HepG2 (cell line): ENCODE data around the gene SYT13. TPM values are rescaled to one million over a fixed set of nuclear protein-coding genes. Genes with fewer than 3 reads are reported as not detected.

Source experiments
- ATAC-seq: fragments of 200-7000 bp; cut with Tn5 transposase; 3 replicates; pipeline ENCODE4 v1.9.1; 2020; ENCODE audit warnings: mild to moderate bottlenecking, moderate library complexity
- BruUV-seq: library from RNA; stranded (reverse); fragments of 400-500 nt; replicated peaks from 2 replicates; lab custom pipeline; 2021; lab: Mats Ljungman, UMichigan
- CTCF ChIA-PET: fragments of 300-600 bp; formaldehyde crosslinking; extraction: SDS; loops from one replicate; lab custom pipeline; 2021; ENCODE audit warnings: low total read pairs, inconsistent platforms, low intra/inter-chr PET ratio; lab: Yijun Ruan, JAX
- POLR2A ChIA-PET: fragments of 350-600 bp; sonication (Branson Sonifier 250); formaldehyde crosslinking; loops from one replicate; lab custom pipeline; 2020; ENCODE audit warnings: antibody characterized with exemption, inconsistent platforms; lab: Yijun Ruan, JAX
- DNase-seq: peaks from one replicate; pipeline ENCODE4 v3.0.0-alpha.2; 2015; ENCODE audit warnings: low spot score
- FAIRE-seq: peaks from 3 replicates; lab custom pipeline; 2011; peaks lifted over from hg19 to GRCh38; lab: Jason Lieb, UNC
- H2AFZ ChIP-seq: one replicate; pipeline ENCODE4 v1.6.1; 2011; ENCODE audit warnings: low read length, inconsistent platforms
- H3K27ac ChIP-seq: fragments of 300-600 bp; 3 replicates; pipeline ENCODE4 v1.8.0; 2011; ENCODE audit warnings: mixed run types, mild to moderate bottlenecking, mixed read lengths, low read length, inconsistent platforms; ENCODE audit not compliant: insufficient read depth; ENCODE audit errors: extremely low read length
- H3K27me3 ChIP-seq, 2 experiments: fragments of 200-600 bp in 1 of 2; 2 replicates in 1 of 2; 3 replicates in 1 of 2; pipeline versions ENCODE4 v1.6.0 to v1.8.0; 2011; ENCODE audit warnings: low read length in 2 of 2, mild to moderate bottlenecking in 2 of 2, moderate library complexity in 2 of 2, inconsistent platforms in 1 of 2; ENCODE audit not compliant: insufficient read depth in 2 of 2, control insufficient read depth in 1 of 2
- H3K36me3 ChIP-seq, 2 experiments: fragments of 200-600 bp in 1 of 2; replicated peaks in 1 of 2; 2 replicates in 1 of 2; 3 replicates in 1 of 2; pipeline versions ENCODE4 v1.5.1 to v1.8.0; 2011; ENCODE audit warnings: low read length in 2 of 2, inconsistent platforms in 1 of 2; ENCODE audit not compliant: insufficient read depth in 2 of 2, control insufficient read depth in 1 of 2
- H3K4me1 ChIP-seq: 2 replicates; pipeline ENCODE4 v1.5.1; 2012; ENCODE audit warnings: low read length, inconsistent platforms; ENCODE audit not compliant: insufficient read depth
- H3K4me2 ChIP-seq: 2 replicates; pipeline ENCODE4 v1.6.0; 2011; ENCODE audit warnings: low read depth, low read length, inconsistent platforms
- H3K4me3 ChIP-seq, 3 experiments: fragments of 200-600 bp in 1 of 3; sonication (generic), shearing (Covaris generic) in 1 of 3; replicated peaks in 1 of 3; 2 replicates each; pipeline ENCODE4 v1.5.1; 2011 to 2016; ENCODE audit warnings: low read length in 3 of 3, inconsistent platforms in 2 of 3, low read depth in 2 of 3, mild to moderate bottlenecking in 2 of 3, control low read depth in 1 of 3, mixed read lengths in 1 of 3; ENCODE audit not compliant: insufficient read depth in 1 of 3
- H3K79me2 ChIP-seq: one replicate; pipeline ENCODE4 v1.6.1; 2011; ENCODE audit warnings: low read length, inconsistent platforms; ENCODE audit not compliant: insufficient read depth
- H3K9ac ChIP-seq: 2 replicates; pipeline ENCODE4 v1.6.0; 2011; ENCODE audit warnings: mild to moderate bottlenecking, low read depth, low read length, inconsistent platforms; ENCODE audit not compliant: insufficient read depth
- H3K9me3 ChIP-seq: 2 replicates; pipeline ENCODE4 v1.5.1; 2012; ENCODE audit warnings: mild to moderate bottlenecking, low read length
- H4K20me1 ChIP-seq: 2 replicates; pipeline ENCODE4 v1.6.0; 2011; ENCODE audit warnings: inconsistent platforms, mild to moderate bottlenecking, low read length, moderate library complexity; ENCODE audit not compliant: insufficient read depth
- AKNA ChIP-seq: sonication (generic); formaldehyde crosslinking; IDR thresholded peaks from 2 replicates; pipeline ENCODE4 v1.4.0; 2020; ENCODE audit warnings: missing genetic modification reagents, borderline replicate concordance
- ASH2L ChIP-seq: fragments of 300-600, 200-600 bp; sonication (generic); IDR thresholded peaks from 2 replicates; pipeline ENCODE4 v1.7.0; 2017; ENCODE audit warnings: low read depth, mild to moderate bottlenecking, moderate library complexity, mixed read lengths, low read length; ENCODE audit not compliant: insufficient read length
- IKZF4 ChIP-seq: sonication (generic); formaldehyde crosslinking; IDR thresholded peaks from 2 replicates; pipeline ENCODE4 v1.5.1; 2020; ENCODE audit warnings: borderline replicate concordance, mild to moderate bottlenecking, low read depth, missing genetic modification reagents; ENCODE audit errors: not compliant biosample characterization
- PTBP1 ChIP-seq: fragments of 200-400 bp; formaldehyde crosslinking; IDR thresholded peaks from 2 replicates; pipeline ENCODE4 v1.6.1; 2018; ENCODE audit warnings: low read length, low read depth; ENCODE audit not compliant: poor library complexity, severe bottlenecking
- SAP130 ChIP-seq: IDR thresholded peaks from 2 replicates; pipeline ENCODE4 v1.6.1; 2016; ENCODE audit warnings: low read depth
- STAG1 ChIP-seq: sonication (generic); formaldehyde crosslinking; IDR thresholded peaks from 2 replicates; pipeline ENCODE4 v1.4.0; 2020; ENCODE audit warnings: missing genetic modification reagents
- ZNF430 ChIP-seq: sonication (generic); formaldehyde crosslinking; IDR thresholded peaks from 2 replicates; pipeline ENCODE4 v1.9.0; 2021; ENCODE audit warnings: mild to moderate bottlenecking, missing genetic modification reagents
- WGBS: methylation state at CpG from one replicate; pipeline ENCODE4 v1.1.6; 2017; ENCODE audit warnings: low lambda C conversion rate; 5-methylcytosine and 5-hydroxymethylcytosine counted together
- in situ Hi-C: cut with HindIII; loops from 2 replicates; pipeline ENCODE4 v1.10.0; 2017; ENCODE audit warnings: low pct_unique_long_range_greater_than_20kb; ENCODE audit not compliant: extremely low pct_ligation_motif_present
- intact Hi-C: fragments of 100-400 bp; cut with micrococcal nuclease; formaldehyde crosslinking; loops from one replicate; pipeline ENCODE4 v1.10.0; 2022; ENCODE audit not compliant: unreplicated experiment
- polyA plus RNA-seq, 8 experiments: library from polyadenylated mRNA; depleted of rRNA in 3 of 8; stranded (reverse) in 7 of 8; unstranded in 1 of 8; fragments of >200 nt; fragmentation: Illumina TruSeq in 4 of 8; extraction: Trizol in 4 of 8; gene quantifications; 2 replicates each; pipeline versions ENCODE4 v1.2.1 to v1.2.3, GENCODE V29; 2011 to 2016; ENCODE audit warnings: low read depth in 4 of 8, missing spikeins in 1 of 8, mixed read lengths in 1 of 8; ENCODE audit not compliant: insufficient read depth in 1 of 8
- total RNA-seq, 5 experiments: library from RNA; depleted of rRNA; stranded (reverse); fragments of >200 nt; fragmentation: Illumina TruSeq; extraction: Trizol; gene quantifications; 2 replicates each; pipeline ENCODE4 v1.2.3, GENCODE V29; 2016; ENCODE audit warnings: low read depth in 1 of 5

Gene SYT13
- total and polyA plus RNA-seq, 2 of the 13 experiments (the other 11 are each of a cell fraction or from before 2014, with no cell fraction given), result 0.02 to 0.13 TPM

DNA sequence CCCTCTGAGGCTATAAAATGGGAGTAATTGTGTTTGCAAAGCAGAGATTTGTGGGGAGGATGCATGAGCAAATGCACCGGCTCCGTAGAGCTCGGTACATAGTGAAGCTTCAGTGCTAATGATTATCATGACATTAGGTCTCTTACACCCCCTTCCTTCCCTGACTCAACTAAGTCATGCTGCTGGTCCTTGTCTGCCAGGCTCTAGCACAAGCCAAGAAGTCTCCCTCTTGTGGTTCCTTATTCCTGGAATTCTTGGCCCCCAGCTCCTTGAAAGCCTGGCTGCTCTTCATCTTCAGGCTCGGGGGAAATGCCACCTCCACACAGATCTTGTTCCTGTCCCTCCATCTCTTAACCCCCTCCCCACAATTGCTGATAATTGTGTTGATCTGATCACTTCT is 45.7 kb upstream of the SYT13 start (continued):
- TF ChIP-seq AKNA (CRISPR knock-in tag) (no peak), ZNF430 (no peak), SAP130 (no peak), IKZF4 (CRISPR knock-in tag) (no peak)
- TF ChIP-seq, all 625 proteins: peak for 0

- H3K27ac ChIP-seq, result no peak overlapping the region
- ATAC-seq (no peak), FAIRE-seq (no peak), DNase-seq (no peak)
- no peaks in the 10 kb centered on the region for H3K79me2 ChIP-seq
- TF ChIP-seq STAG1 (CRISPR knock-in tag), result no peak
- TF ChIP-seq ASH2L, result no peak
- no peak for TF ChIP-seq PTBP1
- H3K4me1 ChIP-seq, result no peaks in the 10 kb centered on the region
- no peaks in the 10 kb centered on the region for H4K20me1 ChIP-seq
- H3K36me3 ChIP-seq, result no peaks in the 10 kb centered on the region
- in situ Hi-C loops (loop anchor here (10.0 kb wide), 1 partner anchor 224 kb away; no protein-coding TSS in a partner anchor), intact Hi-C loops (no loop called here)
- WGBS, result 0% methylated on average over 3 of the region's 3 CpGs
- peaks cover 0 to 20% of the 10 kb centered on the region in 2 experiments; a peak in 2 of 5 replicates for H3K27me3 ChIP-seq
- no peak overlapping the region for H3K4me3 ChIP-seq
- POLR2A ChIA-PET, result no interaction called here
- no peaks in the 10 kb centered on the region for H3K9me3 ChIP-seq
- CTCF ChIA-PET, result no interaction called here
- no peak overlapping the region for H3K4me2 ChIP-seq
- no peak overlapping the region for H3K9ac ChIP-seq
- BruUV-seq, result no TSS peak
- H2AFZ ChIP-seq, result no peak overlapping the region
Observed at GRCh38 chr11:45328726-45329125, 42.6 kb upstream of the SYT13 start.
